Right lobe of liver (tissue), 4 donors: Measurements from ENCODE around the gene CEACAM3.

ENCODE experiments used
- POLR2A ChIP-seq: fragments of 450-650 bp; IDR thresholded peaks from one replicate; pipeline ENCODE4 v1.6.1; 2017; ENCODE audit warnings: antibody characterized with exemption, mild to moderate bottlenecking
- TF ChIP-seq, protein P1 (sequence below), 4 donors: fragments of 200-600 bp in 3 of 4; fragments of 450-650 bp in 1 of 4; IDR thresholded peaks; one replicate each; pipeline versions ENCODE4 v1.5.1 to v1.8.0; 2016 to 2022; ENCODE audit warnings: antibody characterized with exemption in 4 of 4, mild to moderate bottlenecking in 2 of 4
- donor health status: DM: no; HTN: no; CAD: no.
- donor health status: DM: no; HTN: no; CAD: no.
- donor health status: DM: no; HTN: yes; CAD: no.

DNA sequence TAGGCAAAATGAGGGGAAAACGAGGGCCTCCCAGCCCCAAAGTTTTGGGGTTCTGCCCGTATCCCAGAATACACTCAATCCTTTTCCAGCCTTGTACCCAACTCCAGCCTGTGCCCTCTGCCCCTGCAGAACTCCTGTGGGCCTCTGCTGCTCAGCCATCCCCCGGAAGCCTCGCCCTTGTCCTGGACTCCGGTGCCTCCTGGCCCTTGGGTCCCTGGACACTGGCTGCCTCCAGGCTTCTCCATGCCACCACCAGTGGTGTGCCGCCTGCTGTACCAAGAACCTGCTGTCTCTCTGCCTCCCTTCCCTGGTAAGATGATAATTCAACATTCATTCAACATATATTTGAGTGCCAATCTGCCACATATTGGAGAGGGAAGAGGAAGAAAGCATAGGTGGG is 52.3 kb downstream of the CEACAM3 start:
- TF ChIP-seq POLR2A = no peak
- TF ChIP-seq, protein P1, sequence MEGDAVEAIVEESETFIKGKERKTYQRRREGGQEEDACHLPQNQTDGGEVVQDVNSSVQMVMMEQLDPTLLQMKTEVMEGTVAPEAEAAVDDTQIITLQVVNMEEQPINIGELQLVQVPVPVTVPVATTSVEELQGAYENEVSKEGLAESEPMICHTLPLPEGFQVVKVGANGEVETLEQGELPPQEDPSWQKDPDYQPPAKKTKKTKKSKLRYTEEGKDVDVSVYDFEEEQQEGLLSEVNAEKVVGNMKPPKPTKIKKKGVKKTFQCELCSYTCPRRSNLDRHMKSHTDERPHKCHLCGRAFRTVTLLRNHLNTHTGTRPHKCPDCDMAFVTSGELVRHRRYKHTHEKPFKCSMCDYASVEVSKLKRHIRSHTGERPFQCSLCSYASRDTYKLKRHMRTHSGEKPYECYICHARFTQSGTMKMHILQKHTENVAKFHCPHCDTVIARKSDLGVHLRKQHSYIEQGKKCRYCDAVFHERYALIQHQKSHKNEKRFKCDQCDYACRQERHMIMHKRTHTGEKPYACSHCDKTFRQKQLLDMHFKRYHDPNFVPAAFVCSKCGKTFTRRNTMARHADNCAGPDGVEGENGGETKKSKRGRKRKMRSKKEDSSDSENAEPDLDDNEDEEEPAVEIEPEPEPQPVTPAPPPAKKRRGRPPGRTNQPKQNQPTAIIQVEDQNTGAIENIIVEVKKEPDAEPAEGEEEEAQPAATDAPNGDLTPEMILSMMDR (IDR thresholded peaks at IDR 0.05) = no peak
